GM13977 (cell line): ENCODE data around the gene PARN.
"Not testable (repeated sequence)": the region's sequence is repeated elsewhere in the genome, so short reads cannot be mapped to it uniquely, and the experiment has no call there.

Source experiments
- DNase-seq: peaks from one replicate; pipeline ENCODE4 v3.0.0; 2012; ENCODE audit warnings: low spot score
- CTCF ChIP-seq: IDR thresholded peaks from 2 replicates; pipeline ENCODE4 v1.5.1; 2012; ENCODE audit warnings: mild to moderate bottlenecking, control low read depth; ENCODE audit not compliant: insufficient read depth; ENCODE audit errors: extremely low read depth, missing control alignments
- in situ Hi-C: fragments of 300-500 bp; cut with MboI; formaldehyde crosslinking; loops from one replicate; pipeline ENCODE4 v1.12.0; 2022; ENCODE audit warnings: low sequenced_read_pairs, low pct_unique_long_range_greater_than_20kb, mixed read lengths, inconsistent platforms; ENCODE audit not compliant: unreplicated experiment

PARN gene

GRCh38 chr16:14428043-14428442, 202.0 kb downstream of the PARN start:
- no peak for DNase-seq
- TF ChIP-seq CTCF = no peak
- in situ Hi-C loops = no loop called here

- in situ Hi-C loops = no loop called here
- DNase-seq = no peak
- TF ChIP-seq CTCF = no peak
Observed at GRCh38 chr16:14427371-14427948, 202.6 kb downstream of the PARN start.

GRCh38 chr16:14424595-14424994, 205.5 kb downstream of the PARN start:
- in situ Hi-C loops = no loop called here
- DNase-seq = no peak
- TF ChIP-seq CTCF = no peak

GRCh38 chr16:14423344-14423743, 206.7 kb downstream of the PARN start:
- TF ChIP-seq CTCF = no peak
- no peak for DNase-seq
- in situ Hi-C loops = no loop called here

- DNase-seq = no peak
- no peak for TF ChIP-seq CTCF
- in situ Hi-C loops = no loop called here
Observed at GRCh38 chr16:14420721-14421488, 209.2 kb downstream of the PARN start.

GRCh38 chr16:14420243-14420642, 209.8 kb downstream of the PARN start:
- DNase-seq, in situ Hi-C loops: not testable (repeated sequence)

GRCh38 chr16:14419817-14420216, 210.2 kb downstream of the PARN start:
- no peak for DNase-seq
- TF ChIP-seq CTCF = no peak
- in situ Hi-C loops = no loop called here
